Measurements from ENCODE around the gene IL19.

IL19 gene

GRCh38 chr1:206867239-206867638, 96.7 kb downstream of the IL19 start:
- DNase-seq = no peak

GRCh38 chr1:206867716-206868115, 97.1 kb downstream of the IL19 start:
- no peak for DNase-seq

- no peak for DNase-seq
These were observed 97.7 kb downstream of the IL19 start for GRCh38 chr1:206868264-206868663.

- DNase-seq = no peak
These were observed 101.6 kb downstream of the IL19 start for GRCh38 chr1:206872139-206872538.

- DNase-seq = no peak
These were observed 103.1 kb downstream of the IL19 start for GRCh38 chr1:206873603-206874188.

GRCh38 chr1:206875752-206876377, 105.3 kb downstream of the IL19 start:
- DNase-seq = no peak

GRCh38 chr1:206878456-206878855, 107.9 kb downstream of the IL19 start:
- no peak for DNase-seq

GRCh38 chr1:206880314-206880713, 109.7 kb downstream of the IL19 start:
- no peak for DNase-seq

- DNase-seq = no peak
These were observed 112.0 kb downstream of the IL19 start for GRCh38 chr1:206882555-206882954.

GRCh38 chr1:206883160-206883559, 112.6 kb downstream of the IL19 start:
- DNase-seq = no peak

GRCh38 chr1:206883876-206884275, 113.3 kb downstream of the IL19 start:
- DNase-seq = no peak

GRCh38 chr1:206885341-206886060, 114.9 kb downstream of the IL19 start:
- DNase-seq = no peak

GRCh38 chr1:206886831-206887230, 116.3 kb downstream of the IL19 start:
- DNase-seq = no peak

- DNase-seq = no peak
These were observed 117.1 kb downstream of the IL19 start for GRCh38 chr1:206887701-206888100.

- DNase-seq = no peak
These were observed 119.8 kb downstream of the IL19 start for GRCh38 chr1:206890125-206891060.

- DNase-seq = no peak
These were observed 120.8 kb downstream of the IL19 start for GRCh38 chr1:206891412-206891811.
